ENCODE results near the gene MINDY3. TPM values are rescaled to one million over a fixed set of nuclear protein-coding genes. Genes with fewer than 3 reads are reported as not detected.

Gene MINDY3
- total RNA-seq, 1 donor from 2014 or later = 25.4 TPM

DNA sequence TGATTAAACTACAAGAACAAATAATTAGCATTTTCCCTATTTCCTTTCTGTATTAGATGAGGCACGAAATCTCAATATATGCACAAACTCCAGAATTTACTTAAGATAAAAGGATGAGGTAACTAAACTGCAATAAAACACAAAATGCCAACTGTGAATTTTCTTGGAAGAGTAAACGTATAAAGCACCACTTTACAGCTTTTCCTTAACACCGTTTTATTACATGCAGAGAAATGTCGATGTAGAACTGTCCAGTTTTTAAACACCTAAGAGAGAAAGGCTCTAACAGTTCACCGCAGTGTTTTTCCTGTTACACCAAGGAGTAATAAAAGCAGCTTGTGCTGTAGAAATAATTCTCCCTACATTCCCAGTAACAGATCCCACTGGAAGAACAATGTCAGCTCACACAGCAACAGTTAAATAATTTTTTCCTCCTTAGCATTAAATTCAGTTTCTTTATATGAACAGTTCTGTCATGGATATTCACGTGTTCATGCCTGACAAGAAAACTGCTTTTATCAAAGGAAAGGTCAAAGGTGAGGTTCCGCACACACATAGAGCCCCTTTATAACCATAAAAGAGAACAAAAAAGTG, 52.0 kb downstream of the MINDY3 start:
- no peak for DNase-seq (ENCODE audit: low spot score)

DNA sequence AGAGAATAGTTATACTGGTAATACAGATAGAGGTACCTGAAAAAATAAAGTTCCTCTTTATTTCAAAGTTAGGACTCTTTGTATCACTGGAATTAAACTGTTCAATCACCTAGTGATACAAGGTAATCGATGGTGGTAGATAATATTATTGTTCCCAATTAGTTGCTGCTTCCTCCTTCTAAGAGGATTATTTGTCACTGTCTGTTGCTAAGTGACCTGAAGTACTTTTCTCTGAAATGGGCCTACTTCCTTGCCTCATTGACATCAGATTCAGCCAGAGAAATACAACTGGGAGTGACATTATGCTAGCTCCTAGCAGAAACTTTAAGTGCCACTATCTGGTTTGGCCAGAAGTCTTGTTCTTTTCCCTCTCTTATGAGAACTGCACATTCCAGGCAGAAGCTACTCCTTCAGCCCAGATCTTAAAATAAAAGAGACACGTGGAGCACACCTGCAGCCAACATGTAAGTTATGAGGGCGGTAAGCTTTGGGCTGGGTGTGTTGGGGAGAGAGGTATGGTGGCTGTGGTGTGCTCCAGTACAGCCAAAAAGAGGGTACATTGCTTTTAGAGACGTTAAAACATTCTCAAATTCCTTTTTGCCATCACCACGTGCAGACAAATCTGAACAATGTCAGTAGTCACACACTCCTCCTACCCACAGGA, 54.8 kb downstream of the MINDY3 start:
- DNase-seq (ENCODE audit: low spot score) = no peak

DNA sequence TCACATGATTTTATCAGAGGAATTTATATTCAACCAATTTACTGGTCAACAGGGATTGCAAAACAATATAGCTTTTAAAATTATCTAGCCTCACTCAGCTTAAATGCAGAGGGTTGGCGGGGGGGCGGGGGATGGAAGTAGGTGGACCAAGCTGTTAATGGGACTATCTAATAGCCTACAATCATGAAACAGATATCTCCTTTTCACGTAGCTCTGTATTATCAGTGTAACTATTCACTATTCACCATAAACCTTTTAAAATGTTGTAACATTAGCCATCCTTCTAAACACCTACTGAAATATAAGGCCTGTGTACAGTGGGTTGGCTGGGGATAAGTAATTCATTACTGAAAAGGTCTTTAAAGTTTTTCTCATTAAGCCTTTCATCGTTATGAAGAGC, 56.2 kb downstream of the MINDY3 start:
- DNase-seq (ENCODE audit: low spot score) = no peak

DNA sequence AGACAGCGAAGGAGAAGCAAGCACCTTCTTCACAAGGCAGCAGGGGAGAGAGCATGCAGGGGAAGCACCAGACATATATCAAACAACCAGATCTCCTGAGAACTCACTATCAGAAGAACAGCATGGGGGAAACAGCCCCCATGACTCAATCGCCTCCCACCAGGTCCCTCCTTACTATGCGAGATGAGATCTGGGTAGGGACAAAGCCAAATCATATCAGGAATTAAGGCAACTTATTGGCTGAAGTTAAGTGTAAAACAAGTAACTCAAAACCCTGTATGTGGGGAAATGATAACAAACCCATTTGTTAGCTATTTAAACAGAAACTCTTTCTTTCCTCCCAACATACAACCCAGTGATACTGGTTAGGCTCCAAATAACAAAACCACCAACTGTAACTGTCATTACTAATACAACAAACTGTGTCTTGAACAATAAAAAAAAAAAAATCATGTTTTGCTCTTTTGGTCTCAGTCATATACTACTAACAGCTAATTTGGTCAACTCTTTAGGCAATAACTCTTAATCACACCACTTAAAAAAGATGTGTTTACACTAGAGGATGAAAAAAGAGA, 57.8 kb downstream of the MINDY3 start:
- no peak for DNase-seq (ENCODE audit: low spot score)

DNA sequence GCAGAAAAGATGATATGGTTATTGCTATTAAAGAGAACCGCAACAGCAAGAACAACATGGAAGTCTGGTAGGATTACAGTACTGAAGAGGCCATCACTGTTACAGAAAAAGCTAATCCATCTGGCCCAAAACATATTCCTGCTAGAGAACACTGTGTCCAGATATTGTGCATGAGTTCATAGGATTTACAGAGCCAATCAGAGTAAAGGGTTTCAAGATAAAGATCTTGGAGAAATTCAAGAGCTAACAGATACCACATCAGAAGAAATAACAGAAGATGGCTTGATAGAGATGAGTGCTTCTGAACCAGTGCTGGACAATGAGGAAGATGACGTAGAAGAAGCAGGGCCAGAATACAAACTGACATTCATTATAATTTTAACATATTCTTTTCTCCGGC, 58.7 kb downstream of the MINDY3 start:
- DNase-seq (ENCODE audit: low spot score) = no peak

DNA sequence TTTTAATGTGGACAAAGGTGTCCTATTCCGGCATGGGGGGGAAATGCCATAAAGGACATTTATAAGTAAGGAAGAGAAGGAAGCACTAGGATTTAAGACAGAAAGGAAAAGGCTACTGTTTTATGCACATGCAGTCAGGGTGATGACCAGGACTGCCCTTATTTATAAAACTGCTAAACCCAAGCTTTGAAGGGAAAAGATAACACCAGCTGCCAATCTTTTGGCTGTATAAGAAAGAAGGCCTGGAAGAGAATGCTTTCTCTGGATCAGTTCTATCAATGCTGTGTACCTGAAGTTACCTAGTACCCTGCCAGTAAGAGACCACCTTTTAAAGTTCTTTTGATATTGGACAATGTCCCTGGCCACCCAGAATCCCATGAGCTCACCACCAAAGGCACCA, 59.2 kb downstream of the MINDY3 start:
- no peak for DNase-seq (ENCODE audit: low spot score)

DNA sequence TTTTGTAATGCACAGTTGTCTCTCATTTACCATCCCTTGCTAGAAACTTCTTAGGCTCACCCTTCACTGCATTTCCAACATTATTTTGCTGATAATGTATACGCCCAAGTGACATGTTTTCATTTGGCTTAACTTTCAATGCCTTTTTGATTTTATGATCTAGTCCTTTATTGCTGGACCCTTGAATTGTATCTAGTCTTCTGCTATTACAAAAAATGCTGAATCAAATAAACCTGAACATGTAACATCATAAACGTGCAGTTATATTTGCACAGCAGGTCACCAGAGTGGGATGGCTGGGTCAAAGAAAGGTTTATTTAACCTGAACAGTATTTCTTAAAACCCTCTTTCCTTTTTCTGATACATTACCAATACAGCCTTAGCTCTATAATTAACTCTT, 63.0 kb downstream of the MINDY3 start:
- no peak for DNase-seq (ENCODE audit: low spot score)

DNA sequence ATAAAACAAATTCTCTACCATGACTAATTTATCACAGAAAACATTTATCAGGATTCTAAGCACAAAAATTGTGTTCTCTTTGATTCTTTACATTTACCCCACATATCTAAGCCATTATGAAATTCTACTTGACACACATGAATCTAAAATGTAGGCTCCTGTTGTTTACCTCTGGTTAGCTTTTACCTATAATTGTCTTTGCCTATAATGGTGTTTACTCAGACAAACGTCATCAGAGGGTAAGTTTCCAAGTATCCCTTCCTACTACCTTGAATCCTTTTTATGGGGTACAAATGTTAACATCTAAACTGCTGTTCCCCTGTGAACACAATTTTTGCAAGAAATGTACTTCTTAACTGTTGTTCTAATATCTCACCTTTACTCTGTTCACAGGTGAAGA, 63.5 kb downstream of the MINDY3 start:
- no peak for DNase-seq (ENCODE audit: low spot score)

DNA sequence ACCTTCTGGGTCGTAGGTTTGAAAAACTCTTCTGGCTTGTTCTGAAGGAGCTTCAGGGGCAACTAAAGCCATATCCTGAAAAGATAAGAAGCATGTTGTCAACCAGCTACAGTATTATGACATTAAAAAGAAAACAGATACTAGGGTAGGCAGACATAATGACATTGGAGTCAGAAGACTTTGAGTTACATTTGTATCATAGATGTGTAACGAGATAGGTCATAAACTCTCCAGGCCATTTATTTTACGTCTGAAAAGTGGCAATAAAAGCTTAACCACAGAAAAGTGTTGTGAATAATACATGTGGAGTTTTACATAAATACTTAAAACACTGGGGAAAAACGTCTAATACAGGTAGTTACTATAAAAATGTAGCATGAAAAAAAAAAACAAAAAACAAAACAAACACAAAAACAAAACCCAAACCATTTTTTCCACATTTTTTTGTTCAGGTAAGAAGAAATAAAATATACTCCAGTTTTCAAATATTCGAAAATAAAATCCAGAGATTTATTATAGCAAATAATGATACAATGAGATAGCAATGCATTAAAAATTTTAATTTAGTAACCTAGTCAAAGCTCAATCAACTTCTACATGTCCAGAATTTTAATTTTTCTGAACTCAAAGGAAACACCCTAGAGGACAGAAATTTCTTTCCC, 64.1 kb downstream of the MINDY3 start:
- no peak for DNase-seq (ENCODE audit: low spot score)

DNA sequence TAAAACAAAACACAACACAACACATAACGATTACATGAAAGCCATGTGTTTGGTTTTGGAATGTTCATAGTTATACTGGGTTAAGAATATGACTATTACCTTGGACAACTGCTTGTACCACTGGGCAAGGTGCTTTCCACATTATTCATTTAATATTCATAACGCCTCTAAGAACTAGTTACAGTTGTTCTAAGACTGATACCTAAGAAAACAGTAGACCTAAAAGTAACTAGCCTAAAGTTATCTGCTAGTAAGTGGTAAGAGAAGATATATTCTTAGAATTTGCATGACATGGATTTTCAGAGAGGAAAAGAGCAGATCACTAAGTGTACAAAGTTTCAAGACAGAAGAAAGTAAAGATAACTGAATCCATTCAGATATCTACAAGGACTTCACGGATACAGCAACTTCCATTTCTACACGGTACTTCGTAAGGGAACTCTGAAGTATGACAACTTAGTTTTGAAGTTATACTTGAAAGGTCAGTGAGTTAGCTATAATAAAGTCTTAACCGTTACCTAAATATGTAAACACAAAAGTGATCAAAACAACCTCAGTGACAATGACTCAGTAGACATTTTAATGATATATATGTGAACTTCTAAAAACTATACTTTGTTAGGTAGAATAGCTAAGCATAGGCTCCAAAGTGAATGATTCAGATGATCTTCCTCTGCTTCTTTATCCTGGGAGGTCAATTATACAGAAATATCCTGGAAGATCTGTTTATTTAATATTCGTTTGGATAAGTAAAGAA, 65.1 kb downstream of the MINDY3 start:
- DNase-seq (ENCODE audit: low spot score) = no peak

DNA sequence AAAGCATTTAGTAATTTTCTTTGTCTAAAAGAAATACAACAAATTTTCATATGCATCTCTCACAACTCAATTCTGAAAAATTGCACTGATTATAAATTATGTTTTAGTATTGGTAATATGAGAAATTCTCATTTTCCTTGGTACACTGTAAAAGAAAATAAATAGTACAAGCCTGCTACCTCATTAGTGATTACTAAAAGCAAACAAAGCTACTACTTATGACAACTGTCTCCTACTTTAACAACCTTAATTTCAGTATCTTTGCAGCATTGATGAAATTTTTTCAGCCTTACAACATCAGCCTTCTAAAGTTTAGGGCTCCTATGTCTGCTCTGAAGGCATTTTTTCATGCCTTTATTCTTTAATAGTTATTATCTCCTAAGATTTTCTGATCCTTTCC, 65.7 kb downstream of the MINDY3 start:
- no peak for DNase-seq (ENCODE audit: low spot score)

DNA sequence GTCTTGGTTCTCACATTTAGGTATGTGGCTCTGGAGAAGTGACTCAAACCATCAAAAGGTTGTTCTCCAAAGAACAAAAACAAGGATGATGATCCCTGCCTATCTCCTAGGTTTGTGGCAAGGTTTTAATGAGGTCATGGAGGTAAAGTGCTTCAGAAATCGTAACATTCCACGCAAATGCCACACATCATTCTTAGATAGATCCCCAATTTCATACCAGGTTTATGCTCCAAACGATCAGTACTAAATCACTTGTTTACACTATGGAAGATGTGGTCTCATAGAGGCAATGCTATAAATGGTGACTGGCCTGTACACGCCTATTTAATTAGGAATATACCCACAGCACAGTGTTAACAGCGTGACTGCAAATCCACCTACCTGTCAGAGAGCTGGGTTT, 66.6 kb downstream of the MINDY3 start:
- DNase-seq (ENCODE audit: low spot score) = no peak

DNA sequence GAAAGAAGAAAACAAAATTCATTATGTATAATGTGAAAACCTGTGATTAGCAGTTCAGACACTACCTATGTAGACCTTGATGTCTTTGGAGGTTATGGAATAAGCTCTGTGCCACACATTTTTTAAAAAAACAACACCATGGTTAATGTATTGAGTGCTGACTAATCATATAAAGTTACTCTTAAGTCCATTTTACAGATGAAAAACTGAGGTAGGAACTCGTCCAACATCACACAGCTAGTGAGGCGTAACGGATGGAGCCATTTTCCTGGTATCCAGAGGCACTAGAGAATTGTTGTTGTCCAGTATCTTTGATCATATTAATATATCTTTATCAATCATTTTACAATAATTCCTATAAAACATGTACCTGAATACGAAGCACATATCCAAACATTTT, 67.5 kb downstream of the MINDY3 start:
- no peak for DNase-seq (ENCODE audit: low spot score)

DNA sequence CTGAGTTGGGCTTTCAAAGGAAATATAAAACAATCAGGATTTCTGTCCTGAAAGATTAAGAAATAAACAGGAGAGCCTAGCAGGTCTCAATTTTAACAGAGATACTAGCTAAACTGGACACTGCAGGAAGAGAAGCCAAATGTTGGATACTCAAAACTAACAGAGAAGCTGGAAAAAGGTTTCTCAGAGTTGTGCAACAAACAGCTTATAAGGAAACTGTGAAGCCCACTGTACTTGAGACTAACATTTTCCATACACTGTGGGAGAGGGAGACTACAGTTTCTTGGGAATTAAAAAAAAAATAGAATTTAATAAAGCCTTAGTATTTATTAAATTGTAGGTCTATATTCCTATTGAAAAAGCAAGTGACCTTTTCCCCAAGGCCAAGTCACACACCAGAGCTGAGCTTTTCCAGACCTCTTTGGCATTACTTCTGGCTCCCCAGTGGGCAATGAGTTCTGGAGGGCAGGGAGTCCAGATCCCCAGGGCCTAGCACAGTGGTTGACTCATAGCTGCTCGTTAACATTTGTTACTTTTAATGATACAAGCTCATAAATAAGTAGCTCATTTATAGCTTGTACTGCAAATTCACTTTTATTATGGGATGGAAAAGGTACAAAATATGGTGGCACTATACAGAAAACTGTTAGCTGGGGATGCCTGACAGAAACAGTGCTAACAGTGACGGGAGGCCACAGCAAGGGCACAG, 68.3 kb downstream of the MINDY3 start:
- DNase-seq (ENCODE audit: low spot score) = no peak

DNA sequence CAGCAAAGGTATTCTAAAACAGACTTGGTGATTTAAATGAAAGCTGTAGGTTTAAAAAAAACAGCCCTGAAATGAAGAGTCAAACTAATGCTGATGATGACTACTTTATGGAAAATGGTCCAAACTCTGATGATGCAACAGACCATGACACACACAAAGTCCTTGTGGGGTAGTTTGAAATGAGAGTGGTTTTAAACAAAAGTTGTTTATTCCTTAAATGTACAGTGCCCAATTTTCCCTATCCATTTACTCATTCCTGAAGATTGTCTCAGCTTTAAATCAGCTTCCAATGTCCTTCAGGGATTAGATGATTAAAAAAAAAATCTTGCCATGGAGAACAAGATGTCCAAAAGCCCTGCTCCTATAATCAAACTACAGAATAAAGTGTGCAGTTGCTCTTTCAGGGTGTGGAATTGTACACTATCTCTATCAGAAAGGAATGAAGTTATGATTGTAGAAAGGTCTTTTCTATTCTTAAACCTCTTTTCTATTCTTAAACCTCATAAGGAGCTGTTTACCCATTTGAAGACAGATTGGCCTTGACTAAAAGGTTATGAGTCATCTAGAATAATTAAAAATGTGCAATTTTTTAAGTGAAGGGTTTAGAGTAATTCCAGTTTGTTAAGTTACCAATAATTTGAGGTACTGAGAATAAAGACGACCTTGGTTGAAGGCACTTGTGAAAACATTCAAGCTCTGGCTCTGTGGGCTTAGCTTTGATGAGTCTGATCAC, 70.3 kb downstream of the MINDY3 start:
- DNase-seq (ENCODE audit: low spot score) = no peak

DNA sequence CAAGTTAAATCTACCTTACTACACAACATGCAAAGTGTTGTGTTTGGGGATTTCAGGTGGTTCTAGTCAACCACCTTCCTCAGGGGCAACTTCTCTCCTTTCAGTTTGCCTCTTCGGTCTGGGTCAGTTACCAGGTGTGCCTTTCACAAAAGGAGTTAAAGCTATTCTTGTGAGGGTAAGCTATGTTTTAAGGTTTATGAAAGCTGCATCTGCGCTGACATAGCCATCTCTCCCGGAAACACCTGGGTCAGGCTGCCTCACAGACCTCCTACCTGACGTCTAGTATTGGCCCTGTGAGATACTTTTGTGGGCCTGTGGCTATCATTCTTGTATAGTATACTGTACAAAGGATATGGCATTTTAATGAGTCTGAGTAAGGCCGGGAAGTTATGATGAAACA, 72.9 kb downstream of the MINDY3 start:
- no peak for DNase-seq (ENCODE audit: low spot score)

DNA sequence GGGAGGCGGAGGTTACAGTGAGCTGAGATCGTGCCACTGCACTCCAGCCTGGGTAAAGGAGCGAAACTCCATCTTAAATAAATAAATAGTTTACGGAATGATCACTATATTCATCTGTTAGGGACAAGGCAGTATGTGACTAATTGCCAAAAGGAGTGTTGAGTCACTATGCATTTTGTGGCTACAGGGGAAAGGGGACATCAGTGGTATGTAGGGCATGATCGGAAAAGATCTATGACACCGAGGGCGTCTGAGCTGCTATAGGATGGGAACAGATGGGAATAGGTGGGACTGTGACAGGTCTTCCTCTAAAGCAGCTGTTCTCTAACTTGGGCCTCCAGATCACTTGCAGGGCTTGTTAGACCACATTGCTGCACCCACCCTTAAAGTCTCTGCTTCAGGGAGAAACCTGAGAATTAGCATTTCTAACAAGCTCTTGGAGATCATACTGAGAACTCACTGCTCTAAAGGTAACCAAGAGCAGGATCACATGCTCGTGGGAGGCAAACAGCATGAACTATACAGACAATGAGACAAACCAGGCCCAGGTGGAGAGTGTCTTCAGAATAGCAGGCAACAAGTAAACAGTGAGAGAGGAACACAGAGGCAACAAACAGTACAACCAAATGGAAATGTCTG, 75.5 kb downstream of the MINDY3 start:
- DNase-seq (ENCODE audit: low spot score) = no peak

DNA sequence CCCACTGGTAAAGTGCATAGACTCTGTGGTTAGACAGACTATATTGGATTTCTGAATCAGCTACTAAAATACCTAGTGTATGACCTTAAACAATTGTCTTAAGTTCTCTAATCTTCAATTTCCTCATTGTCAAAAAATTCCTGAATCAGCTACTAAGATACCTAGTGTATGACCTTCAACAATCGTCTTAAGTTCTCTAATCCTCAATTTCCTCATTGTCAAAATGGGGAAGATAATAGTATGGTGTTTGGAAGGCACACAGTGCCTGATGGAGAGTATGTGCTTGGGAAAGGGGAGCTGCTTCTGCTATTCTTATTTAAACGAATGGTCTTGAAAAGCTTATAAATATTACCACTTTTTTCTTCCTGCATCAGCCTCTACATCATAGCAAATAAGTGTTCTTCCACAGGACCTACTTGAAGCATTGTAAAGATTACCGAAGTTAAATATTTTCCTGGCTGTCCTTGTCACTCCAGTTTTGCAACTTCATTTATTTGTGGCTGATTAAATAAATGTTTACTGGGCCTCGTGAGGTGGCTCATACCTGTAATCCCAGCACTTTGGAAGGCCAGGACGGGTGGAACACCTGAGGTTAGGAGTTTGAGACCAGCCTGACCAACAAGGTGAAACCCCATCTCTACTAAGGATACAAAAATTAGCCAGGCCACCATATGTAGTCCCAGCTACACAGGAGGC, 76.2 kb downstream of the MINDY3 start:
- no peak for DNase-seq (ENCODE audit: low spot score)

DNA sequence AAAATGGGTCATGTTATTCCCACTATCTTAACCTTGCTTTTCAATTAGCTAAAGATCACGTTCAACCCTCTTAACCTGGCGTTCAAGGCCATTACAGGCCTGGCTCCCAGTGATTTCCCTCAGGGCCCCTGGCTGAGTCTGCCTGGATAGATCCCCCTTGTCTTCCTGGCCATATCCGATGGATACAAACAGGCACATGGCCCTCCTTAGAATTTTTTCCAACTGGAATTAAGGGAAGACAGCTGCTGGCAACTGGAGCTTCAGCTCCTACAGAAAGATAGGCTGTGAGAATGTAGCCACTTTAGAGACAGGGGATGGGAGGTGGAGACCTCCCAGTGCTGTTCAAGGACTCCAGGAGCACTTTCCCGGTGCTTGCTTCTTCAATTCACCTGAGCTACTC, 77.5 kb downstream of the MINDY3 start:
- no peak for DNase-seq (ENCODE audit: low spot score)

Data from mesenteric fat pad (tissue), 1 donor.